Fibroblast of lung (primary cell): ENCODE data around the gene SH3PXD2A. TPM values are rescaled to one million over a fixed set of nuclear protein-coding genes. Genes with fewer than 3 reads are reported as not detected.

Experiments used
- DNase-seq, 2 donors: peaks; one replicate each; pipeline versions ENCODE4 v3.0.0 to v3.0.0-alpha.2; 2010; ENCODE audit warnings: low read depth in 2 of 2
- H2AFZ ChIP-seq: 2 replicates; pipeline ENCODE4 v1.5.1; 2012; ENCODE audit warnings: low read length, control low read depth, inconsistent platforms
- H3K27ac ChIP-seq: 2 replicates; pipeline ENCODE4 v1.5.1; 2011; ENCODE audit warnings: low read length, control low read depth; ENCODE audit not compliant: insufficient read depth
- H3K27me3 ChIP-seq: 2 replicates; pipeline ENCODE4 v1.5.1; 2011; ENCODE audit warnings: mild to moderate bottlenecking, low read length; ENCODE audit not compliant: control insufficient read depth, insufficient read depth
- H3K36me3 ChIP-seq: 2 replicates; pipeline ENCODE4 v1.5.1; 2011; ENCODE audit warnings: low read length; ENCODE audit not compliant: control insufficient read depth, insufficient read depth
- H3K4me1 ChIP-seq: 2 replicates; pipeline ENCODE4 v1.5.1; 2011; ENCODE audit warnings: low read length; ENCODE audit not compliant: control insufficient read depth, insufficient read depth; ENCODE audit errors: extremely low read depth
- H3K4me2 ChIP-seq: 2 replicates; pipeline ENCODE4 v1.5.1; 2011; ENCODE audit warnings: low read length, control low read depth; ENCODE audit not compliant: insufficient read depth; ENCODE audit errors: extremely low read depth
- H3K4me3 ChIP-seq, 4 experiments: fragments of 200-600 bp in 1 of 4; sonication (generic) in 1 of 4; replicated peaks in 1 of 4; 2 replicates each; pipeline ENCODE4 v1.5.1; 2011 to 2016; ENCODE audit warnings: low read length in 4 of 4, low read depth in 3 of 4, mild to moderate bottlenecking in 3 of 4, control low read depth in 2 of 4, inconsistent platforms in 1 of 4, mixed read lengths in 1 of 4; ENCODE audit not compliant: insufficient read depth in 1 of 4; ENCODE audit errors: control extremely low read depth in 1 of 4
- H3K79me2 ChIP-seq: 2 replicates; pipeline ENCODE4 v1.5.1; 2012; ENCODE audit warnings: mild to moderate bottlenecking, low read length, inconsistent platforms; ENCODE audit not compliant: control insufficient read depth, insufficient read depth
- H3K9ac ChIP-seq: 2 replicates; pipeline ENCODE4 v1.5.1; 2011; ENCODE audit warnings: mild to moderate bottlenecking, low read length, control low read depth; ENCODE audit not compliant: insufficient read depth
- H3K9me3 ChIP-seq: 2 replicates; pipeline ENCODE4 v1.5.1; 2012; ENCODE audit warnings: low read depth, low read length; ENCODE audit not compliant: control insufficient read depth, insufficient read depth
- H4K20me1 ChIP-seq: 2 replicates; pipeline ENCODE4 v1.5.1; 2011; ENCODE audit warnings: low read length; ENCODE audit not compliant: control insufficient read depth, insufficient read depth; ENCODE audit errors: extremely low read depth
- EZH2 ChIP-seq: IDR thresholded peaks from 2 replicates; pipeline ENCODE4 v1.5.1; 2012; ENCODE audit warnings: low read length, control low read depth, mild to moderate bottlenecking; ENCODE audit errors: missing control alignments
- polyA plus RNA-seq, 2 donors: library from polyadenylated mRNA; depleted of rRNA in 1 of 2; stranded (reverse) in 1 of 2; unstranded in 1 of 2; fragments of >200 nt; gene quantifications; 2 replicates each; pipeline ENCODE4 v1.2.1, GENCODE V29; 2011 to 2012; ENCODE audit warnings: missing spikeins in 1 of 2
- total RNA-seq: library from RNA; depleted of rRNA; stranded (reverse); fragments of >200 nt; gene quantifications from 2 replicates; pipeline ENCODE4 v1.2.1, GENCODE V29; 2014
- TF ChIP-seq, protein P1 (sequence below), 2 donors: IDR thresholded peaks in 1 of 2; conservative IDR thresholded peaks in 1 of 2; 1 replicate in 1 of 2; 2 replicates in 1 of 2; pipeline ENCODE4 v1.5.1; 2011 to 2012; ENCODE audit warnings: low read length in 2 of 2, control low read depth in 1 of 2, inconsistent platforms in 1 of 2, low read depth in 1 of 2, mild to moderate bottlenecking in 1 of 2

The SH3PXD2A gene
- total and polyA plus RNA-seq, 2 donors (not counting 1 experiment from before 2014, with no cell fraction given) = 25.5 to 33.2 TPM

DNA sequence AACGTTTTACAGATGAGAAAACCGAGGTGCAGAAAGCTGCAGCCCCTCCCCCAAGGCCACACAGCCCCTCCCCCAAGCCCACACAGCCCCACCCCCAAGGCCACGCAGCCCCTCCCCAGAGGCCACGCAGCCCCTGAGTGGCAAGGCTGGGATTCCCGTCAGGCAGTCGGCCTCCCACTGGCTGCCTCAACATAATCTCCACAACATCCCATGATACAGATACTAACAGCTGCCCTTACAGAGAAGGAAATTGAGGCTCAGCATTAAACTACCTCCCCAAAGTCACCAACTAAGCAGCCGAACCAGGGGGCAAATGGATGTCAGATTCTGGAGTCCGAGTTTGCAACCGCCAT, 15.9 kb downstream of the SH3PXD2A start:
- DNase-seq = no peak
- no peak for TF ChIP-seq EZH2
- TF ChIP-seq, protein P1, sequence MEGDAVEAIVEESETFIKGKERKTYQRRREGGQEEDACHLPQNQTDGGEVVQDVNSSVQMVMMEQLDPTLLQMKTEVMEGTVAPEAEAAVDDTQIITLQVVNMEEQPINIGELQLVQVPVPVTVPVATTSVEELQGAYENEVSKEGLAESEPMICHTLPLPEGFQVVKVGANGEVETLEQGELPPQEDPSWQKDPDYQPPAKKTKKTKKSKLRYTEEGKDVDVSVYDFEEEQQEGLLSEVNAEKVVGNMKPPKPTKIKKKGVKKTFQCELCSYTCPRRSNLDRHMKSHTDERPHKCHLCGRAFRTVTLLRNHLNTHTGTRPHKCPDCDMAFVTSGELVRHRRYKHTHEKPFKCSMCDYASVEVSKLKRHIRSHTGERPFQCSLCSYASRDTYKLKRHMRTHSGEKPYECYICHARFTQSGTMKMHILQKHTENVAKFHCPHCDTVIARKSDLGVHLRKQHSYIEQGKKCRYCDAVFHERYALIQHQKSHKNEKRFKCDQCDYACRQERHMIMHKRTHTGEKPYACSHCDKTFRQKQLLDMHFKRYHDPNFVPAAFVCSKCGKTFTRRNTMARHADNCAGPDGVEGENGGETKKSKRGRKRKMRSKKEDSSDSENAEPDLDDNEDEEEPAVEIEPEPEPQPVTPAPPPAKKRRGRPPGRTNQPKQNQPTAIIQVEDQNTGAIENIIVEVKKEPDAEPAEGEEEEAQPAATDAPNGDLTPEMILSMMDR (conservative IDR thresholded peaks at IDR 0.05 in 1 of 2, IDR thresholded peaks at IDR 0.05 in 1 of 2; ENCODE audit: low read depth in 1 of 2, low read length in 2 of 2) = no peak
- H3K9ac ChIP-seq = no peak overlapping the region
- H3K4me3 ChIP-seq = no peak overlapping the region
- no peaks in the 10 kb centered on the region for H4K20me1 ChIP-seq
- no peaks in the 10 kb centered on the region for H3K27me3 ChIP-seq
- H3K79me2 ChIP-seq = peaks cover 22% of the 10 kb centered on the region
- no peak overlapping the region for H2AFZ ChIP-seq
- no peaks in the 10 kb centered on the region for H3K9me3 ChIP-seq
- no peak overlapping the region for H3K4me2 ChIP-seq
- H3K36me3 ChIP-seq = no peaks in the 10 kb centered on the region
- H3K4me1 ChIP-seq = peaks cover 20% of the 10 kb centered on the region
- H3K27ac ChIP-seq = no peak overlapping the region

DNA sequence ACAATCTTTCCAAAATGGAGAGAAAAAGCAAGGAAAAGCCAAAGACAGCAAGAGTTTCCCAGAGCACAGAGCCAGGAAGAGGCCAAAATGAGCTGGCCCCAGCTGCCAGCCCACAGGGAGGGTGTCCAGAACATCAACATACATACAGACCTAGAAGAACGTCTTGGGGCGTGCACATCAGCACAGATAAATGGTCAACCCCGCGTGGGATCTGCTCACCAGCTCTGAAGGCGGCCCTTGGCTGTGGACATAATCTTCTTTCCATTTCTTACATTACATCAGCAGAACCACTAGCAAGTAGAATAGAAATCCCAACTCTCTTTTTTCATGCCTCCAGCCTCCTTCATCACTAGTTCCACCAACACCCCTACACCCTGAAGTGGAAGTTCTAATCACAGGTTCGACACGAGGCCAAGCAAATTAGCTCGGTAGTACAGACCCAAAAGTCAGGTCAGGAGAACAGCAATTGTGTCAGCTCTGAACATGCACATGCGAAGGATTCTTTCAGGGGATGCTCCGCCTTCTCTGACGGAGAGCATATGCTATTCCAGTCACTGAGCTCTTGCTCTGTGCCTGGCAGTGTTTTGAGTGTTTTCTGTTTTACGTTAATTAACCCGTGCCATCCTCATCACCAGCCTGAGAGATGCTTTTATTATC, 16.4 kb downstream of the SH3PXD2A start:
- H3K4me1 ChIP-seq = peaks cover 20% of the 10 kb centered on the region
- H3K4me2 ChIP-seq = no peak overlapping the region
- H3K79me2 ChIP-seq = peaks cover 22% of the 10 kb centered on the region

DNA sequence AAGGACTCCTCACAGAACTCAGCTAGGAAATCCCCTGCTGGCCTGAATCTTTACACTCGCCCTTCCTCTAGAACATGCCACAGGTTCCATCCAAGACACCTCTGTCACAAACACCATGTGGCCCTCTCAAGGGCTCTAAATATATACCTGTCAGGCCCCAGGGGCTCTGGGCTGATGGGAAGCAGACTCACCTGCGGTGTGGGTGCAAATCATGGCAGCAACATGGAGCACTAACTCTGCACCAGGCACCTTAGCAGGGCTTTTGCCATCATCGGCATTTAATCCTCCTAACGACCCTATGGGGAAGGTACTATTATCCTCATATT, 17.3 kb downstream of the SH3PXD2A start:
- Histone ChIP-seq H4K20me1 (no peaks in the 10 kb centered on the region), H3K9ac (no peak overlapping the region), H3K9me3 (no peaks in the 10 kb centered on the region), H3K79me2 (peaks cover 19% of the 10 kb centered on the region), H2AFZ (no peak overlapping the region), H3K4me2 (no peak overlapping the region), H3K36me3 (no peaks in the 10 kb centered on the region), H3K4me3 (no peak overlapping the region), H3K27ac (no peak overlapping the region), H3K27me3 (no peaks in the 10 kb centered on the region), H3K4me1 (peaks cover 13% of the 10 kb centered on the region)
- TF ChIP-seq, protein P1 (conservative IDR thresholded peaks at IDR 0.05 in 1 of 2, IDR thresholded peaks at IDR 0.05 in 1 of 2; ENCODE audit: low read depth in 1 of 2, low read length in 2 of 2) = no peak
- TF ChIP-seq EZH2 = no peak
- no peak for DNase-seq

More for the DNA sequence above, 16.4 kb downstream of the SH3PXD2A start:
- H3K4me3 ChIP-seq = no peak overlapping the region
- TF ChIP-seq EZH2 = no peak
- TF ChIP-seq, protein P1 (conservative IDR thresholded peaks at IDR 0.05 in 1 of 2, IDR thresholded peaks at IDR 0.05 in 1 of 2; ENCODE audit: low read depth in 1 of 2, low read length in 2 of 2) = no peak
- H3K9me3 ChIP-seq = no peaks in the 10 kb centered on the region
- H4K20me1 ChIP-seq = no peaks in the 10 kb centered on the region
- H3K36me3 ChIP-seq = no peaks in the 10 kb centered on the region
- DNase-seq = no peak
- no peak overlapping the region for H3K9ac ChIP-seq
- no peaks in the 10 kb centered on the region for H3K27me3 ChIP-seq
- no peak overlapping the region for H3K27ac ChIP-seq
- H2AFZ ChIP-seq = no peak overlapping the region
